ENCODE results near the gene NT5E. TPM values are rescaled to one million over a fixed set of nuclear protein-coding genes. Genes with fewer than 3 reads are reported as not detected.

NT5E gene
- total and polyA plus RNA-seq, 4 donors = 13.5 to 51.5 (median 34.1) TPM

GRCh38 chr6:85544776-85545175 lies 94.9 kb downstream of the NT5E start:
- Histone ChIP-seq H3K36me3 (ENCODE audit: control insufficient read depth in 4 of 4, insufficient read depth in 3 of 4, low read depth in 1 of 4, low read length in 3 of 4) (peaks cover 0 to 30% (median 19%) of the 10 kb centered on the region in 4 donors), H3K9me3 (ENCODE audit: control insufficient read depth in 4 of 4, low read length in 3 of 4) (no peaks in the 10 kb centered on the region)
- WGBS = 100% methylated on average over 1 of the region's 1 CpG

More at GRCh38 chr6:85544776-85545175, 94.9 kb downstream of the NT5E start:
- no peaks in the 10 kb centered on the region for H3K4me1 ChIP-seq (ENCODE audit: control insufficient read depth in 4 of 4, insufficient read depth in 4 of 4, low read length in 3 of 4)
- TF ChIP-seq MAX (IDR thresholded peaks at IDR 0.05) (no peak), FOXA2 (IDR thresholded peaks at IDR 0.05) (no peak), FOXA1 (IDR thresholded peaks at IDR 0.05) (no peak), EGR1 (IDR thresholded peaks at IDR 0.05; ENCODE audit: low read depth in 2 of 2) (no peak)
- no peak for DNase-seq (ENCODE audit: low spot score)
- no peak overlapping the region for H3K4me3 ChIP-seq (ENCODE audit: low read depth in 1 of 3, low read length in 3 of 3)
- H3K9ac ChIP-seq (ENCODE audit: low read depth in 1 of 2, low read length in 2 of 2) = no peak overlapping the region
- no peaks in the 10 kb centered on the region for H3K27me3 ChIP-seq (ENCODE audit: control insufficient read depth in 4 of 4, insufficient read depth in 4 of 4, low read length in 3 of 4)
- H3K27ac ChIP-seq (ENCODE audit: low read depth in 1 of 2, low read length in 2 of 2) = no peak overlapping the region

Other genes with a start within 250 kb of the NT5E start
- gene SNX14, start 143.8 kb downstream of the NT5E start, total RNA-seq = 10 to 100 TPM; 63.2 to 79.1 TPM
- gene SNX14, start 143.8 kb downstream of the NT5E start, polyA plus RNA-seq = 10 to 100 TPM; 30.5 to 42.3 TPM
- 10 to 100 TPM; 27.8 to 41.7 TPM for gene SYNCRIP, start 192.8 kb downstream of the NT5E start, total RNA-seq
- 10 to 100 TPM; 30.0 to 30.9 TPM for gene SYNCRIP, start 192.8 kb downstream of the NT5E start, polyA plus RNA-seq